HG03378 (cell line): ENCODE data around the gene TUBGCP6.
"Not testable (repeated sequence)": the region's sequence is repeated elsewhere in the genome, so short reads cannot be mapped to it uniquely, and the experiment has no call there.

ENCODE experiments used
- ATAC-seq: cut with Tn5 transposase; IDR thresholded peaks from one replicate; pipeline ENCODE4 v1.9.1; 2021; ENCODE audit warnings: mild to moderate bottlenecking, moderate library complexity; ENCODE audit not compliant: unreplicated experiment

TUBGCP6 gene

GRCh38 chr22:50213263-50213662 lies 31.6 kb downstream of the TUBGCP6 start:
- no peak for ATAC-seq

GRCh38 chr22:50211147-50211546 lies 33.7 kb downstream of the TUBGCP6 start:
- no peak for ATAC-seq

GRCh38 chr22:50210378-50211139 lies 34.3 kb downstream of the TUBGCP6 start:
- no peak for ATAC-seq

- ATAC-seq, result no peak
These were observed 34.9 kb downstream of the TUBGCP6 start for GRCh38 chr22:50209893-50210292.

GRCh38 chr22:50208939-50209892 lies 35.6 kb downstream of the TUBGCP6 start:
- ATAC-seq, result no peak

GRCh38 chr22:50208430-50208938 lies 36.3 kb downstream of the TUBGCP6 start:
- ATAC-seq, result no peak

- ATAC-seq, result no peak
These were observed 37.3 kb downstream of the TUBGCP6 start for GRCh38 chr22:50207383-50208140.

GRCh38 chr22:50206599-50206998 lies 38.2 kb downstream of the TUBGCP6 start:
- no peak for ATAC-seq

- ATAC-seq, result no peak
These were observed 38.8 kb downstream of the TUBGCP6 start for GRCh38 chr22:50205781-50206569.

- ATAC-seq, result not testable (repeated sequence)
These were observed 39.8 kb downstream of the TUBGCP6 start for GRCh38 chr22:50204998-50205397.

GRCh38 chr22:50204571-50204970 lies 40.3 kb downstream of the TUBGCP6 start:
- ATAC-seq, result no peak

GRCh38 chr22:50203288-50203687 lies 41.5 kb downstream of the TUBGCP6 start:
- ATAC-seq, result no peak

- no peak for ATAC-seq
These were observed 42.6 kb downstream of the TUBGCP6 start for GRCh38 chr22:50202130-50202666.

GRCh38 chr22:50201191-50202129 lies 43.4 kb downstream of the TUBGCP6 start:
- no peak for ATAC-seq

GRCh38 chr22:50200461-50201190 lies 44.2 kb downstream of the TUBGCP6 start, which contains the start of gene SELENOO:
Gene SELENOO, plus strand, starts transcription at chr22:50201011. Its CDS starts 26 bp downstream, at chr22:50201037.
- ATAC-seq, result no peak

- ATAC-seq, result no peak
These were observed 44.9 kb downstream of the TUBGCP6 start for GRCh38 chr22:50199829-50200460.

GRCh38 chr22:50199251-50199721 lies 45.5 kb downstream of the TUBGCP6 start:
- no peak for ATAC-seq
